Ovary (tissue), 9 donors: ENCODE data around the gene DAAM2. TPM values are rescaled to one million over a fixed set of nuclear protein-coding genes. Genes with fewer than 3 reads are reported as not detected.

Experiments
- DNase-seq, 5 donors: peaks; one replicate each; pipeline ENCODE4 v3.0.0-alpha.2; 2019 to 2020
- H3K27ac ChIP-seq, 2 donors: fragments of 200-600 bp; one replicate each; pipeline versions ENCODE4 v1.5.1 to v1.8.0; 2019 to 2022
- H3K27me3 ChIP-seq: fragments of 200-600 bp; one replicate; pipeline ENCODE4 v1.8.0; 2022
- H3K36me3 ChIP-seq: fragments of 200-600 bp; sonication (generic); one replicate; pipeline ENCODE4 v1.5.1; 2019
- H3K4me1 ChIP-seq: one replicate; pipeline ENCODE4 v1.8.1; 2013; ENCODE audit warnings: mild to moderate bottlenecking, moderate library complexity; ENCODE audit not compliant: insufficient read depth
- H3K4me3 ChIP-seq: fragments of 200-600 bp; sonication (generic); one replicate; pipeline ENCODE4 v1.5.1; 2017
- H3K9me3 ChIP-seq, 2 donors: fragments of 200-600 bp in 1 of 2; sonication (generic) in 1 of 2; one replicate each; pipeline versions ENCODE4 v1.5.1 to v1.8.1; 2013 to 2019; ENCODE audit warnings: mild to moderate bottlenecking in 1 of 2, moderate library complexity in 1 of 2
- CTCF ChIP-seq, 3 donors: fragments of 450-650 bp in 2 of 3; fragments of 200-600 bp in 1 of 3; IDR thresholded peaks; one replicate each; pipeline versions ENCODE4 v1.5.1 to v1.8.0; 2016 to 2022; ENCODE audit warnings: antibody characterized with exemption in 3 of 3, mild to moderate bottlenecking in 1 of 3
- EP300 ChIP-seq: sonication (generic); formaldehyde crosslinking; IDR thresholded peaks from one replicate; pipeline ENCODE4 v1.6.1; 2017; ENCODE audit warnings: antibody characterized with exemption
- POLR2A ChIP-seq: fragments of 450-650 bp; IDR thresholded peaks from one replicate; pipeline ENCODE4 v1.6.1; 2017; ENCODE audit warnings: antibody characterized with exemption, mild to moderate bottlenecking, moderate library complexity
- WGBS, 3 donors: extraction: QIAGEN DNeasy Blood & Tissue Kit in 1 of 3; methylation state at CpG; one replicate each; pipeline versions ENCODE4 v1.1.5 to v1.1.7; 2013 to 2017; 5-methylcytosine and 5-hydroxymethylcytosine counted together
- intact Hi-C, 4 donors: fragments of 100-400 bp; cut with DNase I; formaldehyde crosslinking; loops; one replicate each; pipeline versions ENCODE4 v1.11.0 to v1.15.1; 2022 to 2023
- polyA plus RNA-seq, 2 donors: library from polyadenylated mRNA; stranded (reverse); fragments of 200-250 nt in 1 of 2; fragments of 350-450 nt in 1 of 2; fragmentation: Illumina TruSeq in 1 of 2; extraction: RNeasy Lipid Tissue Mini Kit (QIAGEN cat#74804) in 1 of 2; gene quantifications; one replicate each; pipeline ENCODE4 v1.2.3, GENCODE V29; 2013 to 2014
- total RNA-seq, 7 donors: library from RNA; depleted of rRNA in 2 of 7; stranded (reverse); fragments of >200 nt in 2 of 7; fragmentation: NEBNext Ultra II Directional in 3 of 7; extraction: Animal tissue kit (Norgen Biotek cat#: 25700) in 3 of 7; gene quantifications; one replicate each; pipeline versions ENCODE4 v1.1.0 to v1.2.4, GENCODE V29; 2016 to 2023
- donor health status: DM: no; HTN: no; CAD: no; lungs with moderate emphysema.
- donor health status: DM: no; HTN: no; CAD: no.
- donor health status: Bipolar disorder and iron deficiency.
- donor health status: DM: yes; HTN: yes; CAD: no.
- donor health status: DM: no; HTN: no; CAD: no.
- donor health status: DM: yes; HTN: yes; CAD: no.

The DAAM2 gene
- total and polyA plus RNA-seq, 9 donors, result 8.5 to 27.8 (median 18.5) TPM

GRCh38 chr6:39904946-39905639, 112.9 kb downstream of the DAAM2 start:
- Histone ChIP-seq H3K4me1 (no peaks in the 10 kb centered on the region), H3K27me3 (no peaks in the 10 kb centered on the region), H3K4me3 (no peak overlapping the region), H3K27ac (no peak overlapping the region), H3K9me3 (no peaks in the 10 kb centered on the region), H3K36me3 (no peaks in the 10 kb centered on the region)
- intact Hi-C loops, result no loop called here
- 70 to 75% (median 74%) methylated on average over 4 of the region's 4 CpGs for WGBS, 3 donors
- TF ChIP-seq CTCF (IDR thresholded peaks at IDR 0.05), result no peak
- TF ChIP-seq EP300, result no peak
- TF ChIP-seq POLR2A, result no peak
- DNase-seq, result no peak

GRCh38 chr6:39905640-39905975, 113.4 kb downstream of the DAAM2 start:
- no peaks in the 10 kb centered on the region for H3K27me3 ChIP-seq

GRCh38 chr6:39906318-39906761, 114.2 kb downstream of the DAAM2 start:
- no peaks in the 10 kb centered on the region for H3K9me3 ChIP-seq
- no peak overlapping the region for H3K4me3 ChIP-seq
- DNase-seq, result no peak
- H3K27me3 ChIP-seq, result no peaks in the 10 kb centered on the region
- TF ChIP-seq CTCF (IDR thresholded peaks at IDR 0.05), result no peak
- no peak for TF ChIP-seq POLR2A
- TF ChIP-seq EP300, result no peak
- H3K4me1 ChIP-seq, result no peaks in the 10 kb centered on the region
- H3K27ac ChIP-seq, result no peak overlapping the region
- intact Hi-C loops, result no loop called here
- WGBS, 3 donors, result 75 to 87% (median 87%) methylated on average over 13 of the region's 13 CpGs
- no peaks in the 10 kb centered on the region for H3K36me3 ChIP-seq

More at GRCh38 chr6:39905640-39905975, 113.4 kb downstream of the DAAM2 start:
- TF ChIP-seq CTCF (IDR thresholded peaks at IDR 0.05) (no peak), EP300 (no peak), POLR2A (no peak)
- DNase-seq, result no peak
- H3K9me3 ChIP-seq, result no peaks in the 10 kb centered on the region
- no peaks in the 10 kb centered on the region for H3K36me3 ChIP-seq
- H3K27ac ChIP-seq, result no peak overlapping the region
- WGBS, 3 donors, result 74 to 81% (median 75%) methylated on average over 4 of the region's 4 CpGs
- no peak overlapping the region for H3K4me3 ChIP-seq
- no peaks in the 10 kb centered on the region for H3K4me1 ChIP-seq
- intact Hi-C loops, result no loop called here

GRCh38 chr6:39907871-39908575, 115.8 kb downstream of the DAAM2 start:
- no peaks in the 10 kb centered on the region for H3K27me3 ChIP-seq
- H3K36me3 ChIP-seq, result no peaks in the 10 kb centered on the region
- H3K4me3 ChIP-seq, result no peak overlapping the region
- intact Hi-C loops, result no loop called here
- H3K9me3 ChIP-seq, result no peaks in the 10 kb centered on the region
- no peak for DNase-seq
- WGBS, 3 donors, result 89 to 92% (median 92%) methylated on average over 5 of the region's 5 CpGs
- no peak overlapping the region for H3K27ac ChIP-seq
- TF ChIP-seq EP300 (no peak), POLR2A (no peak), CTCF (IDR thresholded peaks at IDR 0.05) (no peak)
- H3K4me1 ChIP-seq, result no peaks in the 10 kb centered on the region
